Erythroblast (primary cell): ENCODE data around the gene MIPOL1.

ENCODE experiments used
- GATA1 ChIP-seq: IDR thresholded peaks from 2 replicates; pipeline ENCODE4 v1.6.1; 2011; ENCODE audit warnings: low read depth, mild to moderate bottlenecking, control low read depth, low read length, moderate library complexity
- POLR2A ChIP-seq: IDR thresholded peaks from 2 replicates; pipeline ENCODE4 v1.6.1; 2011; ENCODE audit warnings: mild to moderate bottlenecking, low read length

- TF ChIP-seq POLR2A (no peak), GATA1 (no peak)
These were observed 56.2 kb downstream of the MIPOL1 start for GRCh38 chr14:37253905-37254304.
